ENCODE data around the gene HCRT. TPM values are rescaled to one million over a fixed set of nuclear protein-coding genes. Genes with fewer than 3 reads are reported as not detected.
A peak's percentile ranks its signal among the peaks of the same experiment; 100 is the strongest.

Gene HCRT
- not detected in 2 replicates for total RNA-seq (ENCODE audit: low replicate concordance)

- TF ChIP-seq CTCF (IDR thresholded peaks at IDR 0.05; ENCODE audit: insufficient read depth, low read length) = no peak
- peak within 1 kb of the TSS; percentile 41 for H3K4me3 ChIP-seq (ENCODE audit: low read depth, low read length)
- DNase-seq (ENCODE audit: low read depth) = no peak
Measured at GRCh38 chr17:42184713-42185620, at the start of gene HCRT. HCRT (minus strand) TSS chr17:42185452; CDS start chr17:42185365, 87 bp downstream.

- no peak for TF ChIP-seq CTCF (IDR thresholded peaks at IDR 0.05; ENCODE audit: insufficient read depth, low read length)
- peak; percentile 9 for DNase-seq (ENCODE audit: low read depth)
- no peak overlapping the region for H3K4me3 ChIP-seq (ENCODE audit: low read depth, low read length)
Measured at GRCh38 chr17:42233994-42234393, 48.7 kb upstream of the HCRT start.

- no peak overlapping the region for H3K4me3 ChIP-seq (ENCODE audit: low read depth, low read length)
- TF ChIP-seq CTCF (IDR thresholded peaks at IDR 0.05; ENCODE audit: insufficient read depth, low read length) = no peak
- DNase-seq (ENCODE audit: low read depth) = peak; percentile 71
Measured at GRCh38 chr17:42233156-42233555, 47.9 kb upstream of the HCRT start.

GRCh38 chr17:42230225-42230624 is 45.0 kb upstream of the HCRT start:
- TF ChIP-seq CTCF (IDR thresholded peaks at IDR 0.05; ENCODE audit: insufficient read depth, low read length) = no peak

GRCh38 chr17:42227849-42228700 is 42.8 kb upstream of the HCRT start:
- DNase-seq (ENCODE audit: low read depth) = peak; percentile 24
- TF ChIP-seq CTCF (IDR thresholded peaks at IDR 0.05; ENCODE audit: insufficient read depth, low read length) = no peak
- H3K4me3 ChIP-seq (ENCODE audit: low read depth, low read length) = no peak overlapping the region

More at GRCh38 chr17:42230225-42230624, 45.0 kb upstream of the HCRT start:
- DNase-seq (ENCODE audit: low read depth) = no peak
- no peak overlapping the region for H3K4me3 ChIP-seq (ENCODE audit: low read depth, low read length)

- no peak overlapping the region for H3K4me3 ChIP-seq (ENCODE audit: low read depth, low read length)
- TF ChIP-seq CTCF (IDR thresholded peaks at IDR 0.05; ENCODE audit: insufficient read depth, low read length) = no peak
- DNase-seq (ENCODE audit: low read depth) = no peak
Measured at GRCh38 chr17:42225646-42226045, 40.4 kb upstream of the HCRT start.

All from fibroblast of the aortic adventitia (primary cell).